ENCODE data around the gene PROX2.

The PROX2 gene

GRCh38 chr14:74893614-74894091 is 17.7 kb upstream of the PROX2 start:
- no peak for DNase-seq (ENCODE audit: low read depth in 2 of 2)
- H3K4me3 ChIP-seq (replicated peaks in 1 of 2; ENCODE audit: low read depth in 2 of 2, low read length in 2 of 2) = no peak overlapping the region
- TF ChIP-seq CTCF (IDR thresholded peaks at IDR 0.05; ENCODE audit: low read depth, low read length) = no peak

- DNase-seq (ENCODE audit: low read depth in 2 of 2) = no peak
Observed at GRCh38 chr14:74892745-74893144, 16.8 kb upstream of the PROX2 start.

GRCh38 chr14:74891870-74892269 is 15.9 kb upstream of the PROX2 start:
- peak; percentile 49 to 60 for DNase-seq (ENCODE audit: low read depth in 2 of 2)
- no peak for TF ChIP-seq CTCF (IDR thresholded peaks at IDR 0.05; ENCODE audit: low read depth, low read length)

More at GRCh38 chr14:74892745-74893144, 16.8 kb upstream of the PROX2 start:
- no peak overlapping the region for H3K4me3 ChIP-seq (replicated peaks in 1 of 2; ENCODE audit: low read depth in 2 of 2, low read length in 2 of 2)
- TF ChIP-seq CTCF (IDR thresholded peaks at IDR 0.05; ENCODE audit: low read depth, low read length) = no peak

GRCh38 chr14:74890262-74890661 is 14.3 kb upstream of the PROX2 start:
- no peak overlapping the region for H3K4me3 ChIP-seq (replicated peaks in 1 of 2; ENCODE audit: low read depth in 2 of 2, low read length in 2 of 2)
- no peak for DNase-seq (ENCODE audit: low read depth in 2 of 2)
- TF ChIP-seq CTCF (IDR thresholded peaks at IDR 0.05; ENCODE audit: low read depth, low read length) = no peak

More at GRCh38 chr14:74891870-74892269, 15.9 kb upstream of the PROX2 start:
- no peak overlapping the region for H3K4me3 ChIP-seq (replicated peaks in 1 of 2; ENCODE audit: low read depth in 2 of 2, low read length in 2 of 2)

GRCh38 chr14:74888164-74889158 is 12.5 kb upstream of the PROX2 start:
- DNase-seq (ENCODE audit: low read depth in 2 of 2) = peak in 1 of 2 donors; percentile 20
- TF ChIP-seq CTCF (IDR thresholded peaks at IDR 0.05; ENCODE audit: low read depth, low read length) = no peak
- no peak overlapping the region for H3K4me3 ChIP-seq (replicated peaks in 1 of 2; ENCODE audit: low read depth in 2 of 2, low read length in 2 of 2)

- no peak overlapping the region for H3K4me3 ChIP-seq (replicated peaks in 1 of 2; ENCODE audit: low read depth in 2 of 2, low read length in 2 of 2)
- peak; percentile 92 to 97 for DNase-seq (ENCODE audit: low read depth in 2 of 2)
- no peak for TF ChIP-seq CTCF (IDR thresholded peaks at IDR 0.05; ENCODE audit: low read depth, low read length)
Observed at GRCh38 chr14:74886001-74886400, 10.1 kb upstream of the PROX2 start.
